TTC549 (cell line): ENCODE measurements around the gene ZNF490.

Experiments used
- FAIRE-seq: peaks from 2 replicates; lab custom pipeline; 2012; peaks lifted over from hg19 to GRCh38; lab: Jason Lieb, UNC

Gene ZNF490

DNA sequence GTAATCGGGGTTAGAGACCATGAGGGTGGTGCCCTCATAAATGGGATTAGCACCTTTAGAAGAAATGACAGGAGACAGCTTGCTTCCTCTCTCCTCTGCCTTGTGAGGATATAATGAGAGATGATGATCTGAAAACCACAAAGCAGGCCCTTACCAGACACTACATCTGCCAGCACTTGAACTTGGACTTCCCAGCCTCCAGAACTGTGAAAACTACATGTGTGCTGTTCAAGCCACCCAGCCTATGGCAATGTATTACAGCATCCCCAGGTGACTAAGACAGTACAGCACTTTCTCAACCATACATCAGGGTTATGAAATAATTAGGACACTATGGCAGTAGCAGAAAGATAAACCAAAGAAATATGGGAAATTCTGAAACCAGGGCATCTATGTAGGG is 66.8 kb downstream of the ZNF490 start:
- no peak for FAIRE-seq
